ENCODE measurements around the gene SMIM32.

GRCh38 chr5:136193322-136193935 is 467 bp upstream of the SMIM32 start:
- TF ChIP-seq EZH2phosphoT487 (IDR thresholded peaks at IDR 0.05; ENCODE audit: insufficient read depth, low read depth), result no peak
- TF ChIP-seq EZH2 (IDR thresholded peaks at IDR 0.05; ENCODE audit: insufficient read depth, poor library complexity, severe bottlenecking), result peak; percentile 31
